Activated T-cell treated with anti-CD3 and anti-CD28 coated beads, Interleukin-2, amount 50 U/mL, for 24 hours (primary cell): ENCODE measurements around the gene IARS2.
"Not testable (repeated sequence)": the region's sequence is repeated elsewhere in the genome, so short reads cannot be mapped to it uniquely, and the experiment has no call there.

Source experiments
- DNase-seq: peaks from one replicate; pipeline ENCODE4 v3.0.0-alpha.2; 2020
- H3K27ac Mint-ChIP-seq: 2 replicates; pipeline ENCODE4 v1.8.0; 2020; ENCODE audit warnings: mild to moderate bottlenecking, mixed read lengths
- H3K27me3 Mint-ChIP-seq: 2 replicates; pipeline ENCODE4 v1.8.0; 2020; ENCODE audit warnings: mixed read lengths
- H3K36me3 Mint-ChIP-seq: 2 replicates; pipeline ENCODE4 v1.8.0; 2020; ENCODE audit warnings: low read depth, mixed read lengths
- H3K4me1 Mint-ChIP-seq: 2 replicates; pipeline ENCODE4 v1.8.0; 2020; ENCODE audit warnings: low read depth, mixed read lengths
- H3K4me3 Mint-ChIP-seq: 2 replicates; pipeline ENCODE4 v1.8.0; 2020; ENCODE audit warnings: mild to moderate bottlenecking, moderate library complexity, mixed read lengths
- H3K9me3 Mint-ChIP-seq: 2 replicates; pipeline ENCODE4 v1.8.0; 2020; ENCODE audit warnings: mixed read lengths

IARS2 gene

GRCh38 chr1:220089650-220090556, 4.0 kb upstream of the IARS2 start, which contains the start of gene BPNT1:
TSS of gene BPNT1 (minus strand) at chr1:220089788. CDS start at chr1:220079846, 9,942 bp downstream.
- H3K9me3 Mint-ChIP-seq, result no peaks in the 10 kb centered on the region
- H3K27ac Mint-ChIP-seq, result peak within 1 kb of the TSS; percentile 83
- peak within 1 kb of the TSS; percentile 84 for H3K4me3 Mint-ChIP-seq
- peaks cover 9% of the 10 kb centered on the region for H3K36me3 Mint-ChIP-seq
- H3K27me3 Mint-ChIP-seq, result no peaks in the 10 kb centered on the region
- peak; percentile 96 for DNase-seq
- peaks cover 14% of the 10 kb centered on the region for H3K4me1 Mint-ChIP-seq

GRCh38 chr1:220092694-220093093, 1.2 kb upstream of the IARS2 start:
- Mint-ChIP-seq H3K36me3 (peaks cover 30% of the 10 kb centered on the region), H3K4me3 (no peak overlapping the region), H3K27ac (no peak overlapping the region), H3K27me3 (no peaks in the 10 kb centered on the region), H3K4me1 (peaks cover 26% of the 10 kb centered on the region), H3K9me3 (no peaks in the 10 kb centered on the region)
- no peak for DNase-seq

GRCh38 chr1:220093361-220094015, 444 bp upstream of the IARS2 start:
- no peak overlapping the region for H3K27ac Mint-ChIP-seq
- no peaks in the 10 kb centered on the region for H3K27me3 Mint-ChIP-seq
- no peak overlapping the region for H3K4me3 Mint-ChIP-seq
- peaks cover 30% of the 10 kb centered on the region for H3K4me1 Mint-ChIP-seq
- peaks cover 38% of the 10 kb centered on the region for H3K36me3 Mint-ChIP-seq
- no peaks in the 10 kb centered on the region for H3K9me3 Mint-ChIP-seq
- no peak for DNase-seq

DNA sequence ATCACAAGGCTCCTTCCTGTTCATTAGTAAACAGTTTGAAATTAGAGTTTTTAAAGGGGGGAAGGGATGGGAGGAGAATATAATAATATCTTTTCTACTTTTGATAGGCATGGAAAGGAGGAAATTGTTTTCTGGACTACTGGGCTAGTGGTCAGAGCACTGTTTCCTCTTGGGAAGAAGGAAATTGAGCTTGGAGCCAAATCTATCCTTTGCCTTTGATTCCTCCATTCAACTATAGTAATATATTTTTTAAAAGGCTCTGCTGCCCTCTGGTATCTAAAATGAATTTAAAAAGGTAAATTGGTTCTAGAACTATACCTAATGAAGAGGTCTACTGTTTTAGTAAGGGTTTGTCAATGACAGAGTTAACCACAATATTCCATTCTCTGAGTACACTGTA, 5.9 kb downstream of the IARS2 start:
- peak overlapping the region; percentile 33 for H3K27ac Mint-ChIP-seq
- H3K27me3 Mint-ChIP-seq, result no peaks in the 10 kb centered on the region
- H3K4me1 Mint-ChIP-seq, result peaks cover 23% of the 10 kb centered on the region
- H3K9me3 Mint-ChIP-seq, result no peaks in the 10 kb centered on the region
- DNase-seq, result no peak
- H3K36me3 Mint-ChIP-seq, result peaks cover 77% of the 10 kb centered on the region
- H3K4me3 Mint-ChIP-seq, result no peak overlapping the region

- not testable (repeated sequence) for DNase-seq, H3K27me3 Mint-ChIP-seq, H3K27ac Mint-ChIP-seq, H3K4me3 Mint-ChIP-seq, H3K9me3 Mint-ChIP-seq, H3K4me1 Mint-ChIP-seq
- peaks cover 84% of the 10 kb centered on the region for H3K36me3 Mint-ChIP-seq
Observed at GRCh38 chr1:220110473-220110872, 16.5 kb downstream of the IARS2 start.

DNA sequence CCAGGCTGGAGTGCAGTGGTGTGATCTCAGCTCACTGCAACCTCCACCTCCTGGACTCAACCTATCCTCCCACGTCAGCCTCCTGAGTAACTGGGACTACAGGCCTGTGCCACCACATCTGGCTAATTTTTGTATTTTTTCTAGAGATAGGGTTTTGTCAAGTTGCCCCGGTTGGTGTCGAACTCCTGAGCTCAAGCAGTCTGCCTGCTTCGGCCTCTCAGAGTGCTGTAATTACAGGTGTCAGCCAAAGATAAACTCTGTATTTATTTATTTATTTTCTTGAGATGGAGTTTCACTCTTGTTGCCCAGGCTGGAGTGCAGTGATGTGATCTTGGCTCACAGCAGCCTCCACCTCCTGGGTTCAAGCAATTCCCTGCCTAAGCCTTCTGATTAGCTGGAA, 18.7 kb downstream of the IARS2 start:
- not testable (repeated sequence) for DNase-seq, H3K27me3 Mint-ChIP-seq, H3K9me3 Mint-ChIP-seq, H3K4me3 Mint-ChIP-seq, H3K27ac Mint-ChIP-seq, H3K4me1 Mint-ChIP-seq
- H3K36me3 Mint-ChIP-seq, result peaks cover 81% of the 10 kb centered on the region

GRCh38 chr1:220113136-220113695, 19.3 kb downstream of the IARS2 start:
- no peaks in the 10 kb centered on the region for H3K9me3 Mint-ChIP-seq
- H3K27me3 Mint-ChIP-seq, result no peaks in the 10 kb centered on the region
- peaks cover 7% of the 10 kb centered on the region for H3K4me1 Mint-ChIP-seq
- H3K4me3 Mint-ChIP-seq, result no peak overlapping the region
- DNase-seq, result no peak
- peaks cover 84% of the 10 kb centered on the region for H3K36me3 Mint-ChIP-seq
- H3K27ac Mint-ChIP-seq, result no peak overlapping the region

- no peaks in the 10 kb centered on the region for H3K27me3 Mint-ChIP-seq
- peaks cover 56% of the 10 kb centered on the region for H3K36me3 Mint-ChIP-seq
- H3K9me3 Mint-ChIP-seq, result no peaks in the 10 kb centered on the region
- DNase-seq, result no peak
- peaks cover 17% of the 10 kb centered on the region for H3K4me1 Mint-ChIP-seq
- H3K27ac Mint-ChIP-seq, result no peak overlapping the region
- H3K4me3 Mint-ChIP-seq, result no peak overlapping the region
Observed at GRCh38 chr1:220119043-220119512, 25.1 kb downstream of the IARS2 start.

GRCh38 chr1:220121791-220122530, 28.0 kb downstream of the IARS2 start:
- DNase-seq, result no peak
- peaks cover 22% of the 10 kb centered on the region for H3K4me1 Mint-ChIP-seq
- peaks cover 50% of the 10 kb centered on the region for H3K36me3 Mint-ChIP-seq
- H3K27me3 Mint-ChIP-seq, result no peaks in the 10 kb centered on the region
- H3K9me3 Mint-ChIP-seq, result no peaks in the 10 kb centered on the region
- H3K27ac Mint-ChIP-seq, result peak overlapping the region; percentile 37
- no peak overlapping the region for H3K4me3 Mint-ChIP-seq

GRCh38 chr1:220123066-220123465, 29.1 kb downstream of the IARS2 start:
- H3K27ac Mint-ChIP-seq, result no peak overlapping the region
- DNase-seq, result no peak
- peaks cover 21% of the 10 kb centered on the region for H3K4me1 Mint-ChIP-seq
- H3K4me3 Mint-ChIP-seq, result no peak overlapping the region
- no peaks in the 10 kb centered on the region for H3K27me3 Mint-ChIP-seq
- H3K9me3 Mint-ChIP-seq, result no peaks in the 10 kb centered on the region
- peaks cover 52% of the 10 kb centered on the region for H3K36me3 Mint-ChIP-seq

- no peak for DNase-seq
- Mint-ChIP-seq H3K27me3 (no peaks in the 10 kb centered on the region), H3K4me1 (peaks cover 15% of the 10 kb centered on the region), H3K4me3 (no peak overlapping the region), H3K36me3 (peaks cover 52% of the 10 kb centered on the region), H3K27ac (no peak overlapping the region), H3K9me3 (no peaks in the 10 kb centered on the region)
Observed at GRCh38 chr1:220123889-220124288, 30.0 kb downstream of the IARS2 start.

GRCh38 chr1:220124542-220124941, 30.6 kb downstream of the IARS2 start:
- H3K4me1 Mint-ChIP-seq, result peaks cover 16% of the 10 kb centered on the region
- H3K27ac Mint-ChIP-seq, result peak overlapping the region; percentile 27
- peaks cover 3% of the 10 kb centered on the region for H3K9me3 Mint-ChIP-seq
- H3K36me3 Mint-ChIP-seq, result peaks cover 56% of the 10 kb centered on the region
- no peak for DNase-seq
- H3K4me3 Mint-ChIP-seq, result no peak overlapping the region
- no peaks in the 10 kb centered on the region for H3K27me3 Mint-ChIP-seq

DNA sequence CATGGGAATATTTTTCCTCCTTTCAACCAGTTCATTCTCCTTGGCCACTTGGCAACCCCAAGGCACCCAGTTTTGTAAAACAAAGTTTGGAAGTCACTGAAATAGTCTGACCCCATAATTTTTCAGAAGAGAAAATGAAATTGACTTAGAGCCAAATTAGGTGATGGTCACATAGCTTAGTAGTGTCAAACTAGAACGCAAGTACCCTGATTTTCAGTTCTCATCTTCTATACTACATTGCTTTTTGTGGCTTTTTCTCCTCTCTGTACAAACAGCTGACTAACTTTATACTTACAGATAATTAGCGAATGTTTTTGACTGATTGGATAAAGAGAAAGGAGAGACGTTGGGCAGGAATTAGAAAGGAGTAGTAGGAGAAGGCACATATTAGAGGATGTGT, 33.1 kb downstream of the IARS2 start:
- no peak overlapping the region for H3K27ac Mint-ChIP-seq
- no peak overlapping the region for H3K4me3 Mint-ChIP-seq
- DNase-seq, result no peak
- peaks cover 5% of the 10 kb centered on the region for H3K9me3 Mint-ChIP-seq
- H3K4me1 Mint-ChIP-seq, result peaks cover 21% of the 10 kb centered on the region
- H3K27me3 Mint-ChIP-seq, result no peaks in the 10 kb centered on the region
- H3K36me3 Mint-ChIP-seq, result peaks cover 64% of the 10 kb centered on the region

- no peak overlapping the region for H3K4me3 Mint-ChIP-seq
- peak overlapping the region; percentile 48 for H3K27ac Mint-ChIP-seq
- peaks cover 13% of the 10 kb centered on the region for H3K4me1 Mint-ChIP-seq
- no peaks in the 10 kb centered on the region for H3K27me3 Mint-ChIP-seq
- H3K9me3 Mint-ChIP-seq, result peaks cover 5% of the 10 kb centered on the region
- H3K36me3 Mint-ChIP-seq, result peaks cover 82% of the 10 kb centered on the region
- DNase-seq, result no peak
Observed at GRCh38 chr1:220129479-220130210, 35.7 kb downstream of the IARS2 start.
